IPS-15b (cell line): Measurements from ENCODE around the gene ZMIZ1.
A peak's percentile ranks its signal among the peaks of the same experiment; 100 is the strongest.

Experiments used
- H3K27me3 ChIP-seq: one replicate; pipeline ENCODE4 v1.6.1; 2013; ENCODE audit warnings: low read length; ENCODE audit not compliant: control insufficient read depth, insufficient read depth
- H3K36me3 ChIP-seq: one replicate; pipeline ENCODE4 v1.6.1; 2013; ENCODE audit warnings: low read length; ENCODE audit not compliant: control insufficient read depth, insufficient read depth
- H3K4me1 ChIP-seq: one replicate; pipeline ENCODE4 v1.6.1; 2013; ENCODE audit warnings: mild to moderate bottlenecking, low read length; ENCODE audit not compliant: control insufficient read depth, insufficient read depth
- H3K4me3 ChIP-seq: one replicate; pipeline ENCODE4 v1.5.1; 2013; ENCODE audit warnings: low read depth, low read length
- H3K9ac ChIP-seq: one replicate; pipeline ENCODE4 v1.6.1; 2013; ENCODE audit warnings: low read depth, mild to moderate bottlenecking, low read length
- H3K9me3 ChIP-seq: one replicate; pipeline ENCODE4 v1.6.1; 2013; ENCODE audit warnings: mild to moderate bottlenecking, low read length; ENCODE audit not compliant: control insufficient read depth, insufficient read depth

Gene ZMIZ1

DNA sequence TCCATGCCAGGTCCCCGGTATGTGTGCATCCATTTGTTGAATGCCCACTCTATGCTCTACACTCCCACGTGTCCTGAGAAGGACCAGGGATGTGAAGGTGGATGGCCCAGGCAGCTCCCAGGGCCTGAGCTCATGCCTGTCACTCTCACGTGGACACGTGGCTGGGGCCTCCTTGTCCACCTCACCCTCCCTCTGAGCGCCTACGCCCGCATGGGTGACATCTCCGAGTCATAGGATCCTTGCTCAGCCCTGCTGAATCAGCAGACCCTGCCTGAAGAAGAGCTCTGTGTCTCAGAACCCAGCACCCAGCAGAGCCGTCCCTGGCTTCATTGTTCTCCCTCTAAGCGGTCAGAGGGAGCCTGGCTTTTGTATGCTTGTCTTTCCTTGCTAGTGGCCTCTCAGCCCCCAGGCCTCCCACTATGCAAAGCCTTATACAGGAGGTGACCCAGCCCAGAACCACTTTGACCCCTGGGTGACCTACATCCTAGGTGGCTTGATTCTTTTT, 170.6 kb downstream of the ZMIZ1 start:
- H3K27me3 ChIP-seq, result peaks cover 37% of the 10 kb centered on the region
- H3K36me3 ChIP-seq, result no peaks in the 10 kb centered on the region
- H3K4me1 ChIP-seq, result peaks cover 49% of the 10 kb centered on the region
- no peaks in the 10 kb centered on the region for H3K9me3 ChIP-seq
- H3K4me3 ChIP-seq, result peak overlapping the region; percentile 15
- no peak overlapping the region for H3K9ac ChIP-seq

DNA sequence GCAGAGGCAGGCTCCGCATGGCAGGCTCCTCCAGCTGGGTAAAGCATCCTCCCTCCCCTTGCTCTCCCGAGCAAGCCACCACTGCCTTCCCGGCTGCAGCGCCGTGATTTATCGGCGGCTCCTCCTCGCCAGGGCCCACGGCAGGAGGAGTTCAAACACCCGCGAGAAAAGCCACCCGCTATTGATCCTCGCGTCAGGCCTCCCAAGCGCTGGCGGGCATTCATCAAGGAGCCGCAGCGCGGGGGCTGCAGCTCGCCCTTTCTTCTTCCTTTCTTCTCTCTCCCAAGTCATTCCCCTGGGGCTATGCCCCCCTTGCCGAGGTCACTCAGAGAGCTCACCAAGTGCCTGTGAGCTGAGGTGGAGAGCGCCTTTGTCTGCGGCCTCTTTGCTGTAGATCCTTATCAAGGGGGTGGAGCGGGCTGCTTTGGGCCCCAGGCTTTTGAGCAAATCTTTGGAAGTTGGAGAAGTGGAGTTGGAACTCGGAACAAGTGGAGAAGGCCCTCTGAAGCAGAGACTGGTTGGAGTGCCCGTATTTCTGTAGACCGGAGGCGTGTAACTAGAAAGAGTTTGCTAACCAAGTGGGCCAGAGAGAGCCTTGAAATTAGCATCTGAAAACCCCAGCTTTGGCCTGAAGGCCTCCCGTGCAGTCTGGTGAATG, 171.3 kb downstream of the ZMIZ1 start:
- Histone ChIP-seq H3K9ac (no peak overlapping the region), H3K9me3 (no peaks in the 10 kb centered on the region), H3K4me1 (peaks cover 49% of the 10 kb centered on the region), H3K4me3 (peak overlapping the region; percentile 19), H3K36me3 (no peaks in the 10 kb centered on the region), H3K27me3 (peaks cover 40% of the 10 kb centered on the region)

DNA sequence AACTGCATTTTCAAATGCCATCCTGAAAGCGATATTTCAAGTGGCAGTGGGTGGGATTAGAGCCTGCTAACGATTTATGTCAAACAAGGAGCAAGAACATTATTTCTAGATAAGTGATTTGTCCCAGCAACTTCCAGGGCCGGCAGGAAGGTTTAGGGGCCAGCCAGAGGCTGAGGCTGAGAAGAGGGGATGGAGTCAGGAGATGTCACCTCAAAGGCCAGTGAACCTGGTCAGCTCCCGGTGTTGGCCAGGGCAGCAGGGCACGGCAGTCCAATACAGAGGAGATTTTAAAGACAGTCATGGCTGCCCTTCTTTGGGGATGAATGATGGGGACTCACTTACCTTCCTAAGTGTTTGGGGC, 172.8 kb downstream of the ZMIZ1 start:
- Histone ChIP-seq H3K4me3 (peak overlapping the region; percentile 61), H3K9me3 (no peaks in the 10 kb centered on the region), H3K27me3 (peaks cover 33% of the 10 kb centered on the region), H3K9ac (no peak overlapping the region), H3K36me3 (peaks cover 2% of the 10 kb centered on the region), H3K4me1 (peaks cover 42% of the 10 kb centered on the region)

DNA sequence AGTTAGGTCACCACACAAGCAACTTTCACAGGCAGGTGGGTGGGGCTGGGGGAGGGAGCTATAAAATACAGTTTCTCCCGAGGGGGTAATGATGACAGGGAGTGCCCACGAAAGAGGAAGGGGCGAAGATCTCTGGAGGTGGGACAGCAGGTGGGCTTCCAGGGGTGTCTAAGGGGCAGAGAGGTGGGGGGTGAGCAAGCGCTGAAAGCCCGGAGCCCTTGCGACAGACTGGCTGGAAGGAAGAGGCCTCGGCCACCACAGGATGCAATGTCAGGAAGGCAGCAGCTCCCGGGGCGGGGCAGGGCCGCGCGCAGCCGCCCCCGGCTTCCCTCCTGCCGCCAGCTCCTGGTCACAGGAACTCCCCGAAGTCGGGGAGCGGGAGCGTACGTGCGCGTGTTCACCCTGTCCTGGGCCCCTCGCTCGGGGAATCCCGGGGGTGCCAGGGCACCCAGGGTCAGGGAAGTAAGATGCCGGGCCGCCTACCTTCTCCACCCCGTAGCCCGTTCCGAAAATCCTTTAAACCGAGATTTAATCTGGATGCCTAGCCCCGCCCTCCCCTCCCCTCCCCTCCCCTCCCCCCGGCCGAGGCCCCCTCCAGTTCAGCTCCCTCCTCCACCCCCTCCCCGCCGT, 173.3 kb downstream of the ZMIZ1 start:
- Histone ChIP-seq H3K27me3 (peaks cover 33% of the 10 kb centered on the region), H3K4me3 (peak overlapping the region; percentile 61), H3K4me1 (peaks cover 37% of the 10 kb centered on the region), H3K9me3 (no peaks in the 10 kb centered on the region), H3K36me3 (peaks cover 5% of the 10 kb centered on the region), H3K9ac (no peak overlapping the region)

DNA sequence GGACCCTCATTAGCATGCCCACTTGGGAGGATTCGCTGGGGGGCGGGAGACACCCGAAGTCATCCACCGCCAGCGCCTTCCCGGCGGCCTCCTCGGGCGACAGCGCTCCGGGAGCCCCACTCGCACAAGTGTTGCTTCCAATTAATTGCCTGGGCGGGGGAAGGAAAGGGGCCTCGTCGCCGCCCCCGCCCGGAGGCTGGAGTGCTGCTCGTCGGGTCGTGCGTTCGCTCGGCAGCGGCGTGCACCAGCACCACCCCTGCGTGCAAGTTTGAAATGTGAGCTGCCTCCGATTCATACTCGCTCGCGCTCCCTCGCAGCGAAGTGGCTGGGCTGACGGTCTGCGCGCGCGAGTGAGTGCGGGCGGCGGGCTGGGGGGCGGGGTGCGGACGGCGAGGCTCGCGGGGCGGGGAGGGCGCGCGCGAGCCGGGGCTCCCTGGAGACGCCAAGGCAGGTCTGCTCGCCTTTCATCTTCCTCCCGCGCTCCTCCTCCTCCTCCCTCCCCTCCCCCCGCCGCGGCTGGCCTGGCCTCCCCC, 173.9 kb downstream of the ZMIZ1 start:
- Histone ChIP-seq H3K36me3 (peaks cover 5% of the 10 kb centered on the region), H3K9me3 (no peaks in the 10 kb centered on the region), H3K27me3 (peaks cover 27% of the 10 kb centered on the region), H3K4me3 (peak overlapping the region; percentile 49), H3K9ac (no peak overlapping the region), H3K4me1 (peaks cover 32% of the 10 kb centered on the region)

DNA sequence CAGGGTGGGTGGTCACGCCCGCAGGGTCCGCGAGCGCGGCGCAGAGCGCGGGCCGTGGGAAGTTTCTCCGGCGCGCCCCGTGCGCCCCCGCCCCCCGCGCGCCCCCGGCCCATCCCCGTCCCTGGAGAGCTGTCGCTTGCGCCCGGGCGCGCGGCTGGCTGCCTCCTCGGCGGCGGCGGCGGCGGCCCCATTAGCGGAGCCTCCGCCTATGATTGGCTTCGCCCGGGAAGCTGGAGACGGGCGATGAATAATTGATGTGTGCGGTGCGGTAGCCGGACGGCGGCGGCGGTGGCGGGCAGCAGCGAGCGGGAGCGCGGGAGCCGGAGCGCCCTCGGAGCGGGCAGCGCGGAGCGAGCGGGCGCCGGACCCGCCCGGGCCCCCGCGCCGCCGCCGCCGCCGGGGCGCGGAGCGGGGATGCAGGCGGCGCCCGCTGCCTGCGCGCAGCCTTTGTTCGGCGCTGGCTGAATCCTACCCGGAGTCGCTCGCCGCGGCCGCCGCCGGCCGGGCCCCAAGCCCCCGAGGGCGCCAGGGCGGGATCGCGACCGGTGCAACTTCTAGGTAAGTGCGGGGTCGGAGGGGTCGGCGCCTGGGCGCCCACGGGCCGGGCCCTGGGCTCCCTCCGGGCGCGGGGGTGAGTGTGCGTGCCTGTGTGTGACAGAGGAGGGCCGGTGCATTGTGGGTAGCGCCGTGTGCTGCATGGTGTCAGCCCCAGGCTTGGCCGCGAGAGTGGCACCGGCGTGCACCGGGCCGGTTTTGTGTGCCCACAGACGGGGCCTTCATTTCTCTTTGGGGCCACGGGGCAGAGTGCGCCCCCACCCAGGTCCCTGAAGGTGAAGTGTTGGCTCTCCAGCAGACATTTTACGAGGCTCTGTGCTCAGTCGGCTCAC, 174.7 kb downstream of the ZMIZ1 start:
- Histone ChIP-seq H3K36me3 (peaks cover 5% of the 10 kb centered on the region), H3K4me1 (peaks cover 24% of the 10 kb centered on the region), H3K9ac (no peak overlapping the region), H3K27me3 (peaks cover 25% of the 10 kb centered on the region), H3K9me3 (no peaks in the 10 kb centered on the region), H3K4me3 (peak overlapping the region; percentile 30)

DNA sequence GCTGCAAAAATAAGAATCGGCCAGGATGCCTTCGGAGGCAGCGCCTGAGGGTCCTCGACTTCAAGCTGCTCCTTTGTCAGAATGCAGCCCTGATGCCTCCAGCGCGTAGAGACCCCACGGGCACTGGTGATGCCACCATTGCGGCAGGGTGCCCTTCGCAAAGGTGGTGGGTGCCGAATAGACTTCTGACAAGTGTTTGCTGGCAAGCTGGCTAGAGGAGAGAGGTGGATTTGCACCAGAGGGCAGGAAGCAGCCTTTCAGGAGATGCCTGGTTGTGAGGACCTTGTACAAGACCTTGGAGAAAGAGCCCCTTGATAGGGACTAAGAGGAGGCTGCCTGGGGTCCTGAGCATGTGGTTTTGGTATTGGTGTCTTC, 175.3 kb downstream of the ZMIZ1 start:
- Histone ChIP-seq H3K9ac (no peak overlapping the region), H3K9me3 (no peaks in the 10 kb centered on the region), H3K36me3 (peaks cover 5% of the 10 kb centered on the region), H3K4me1 (peaks cover 18% of the 10 kb centered on the region), H3K4me3 (peak overlapping the region; percentile 30), H3K27me3 (peaks cover 23% of the 10 kb centered on the region)

DNA sequence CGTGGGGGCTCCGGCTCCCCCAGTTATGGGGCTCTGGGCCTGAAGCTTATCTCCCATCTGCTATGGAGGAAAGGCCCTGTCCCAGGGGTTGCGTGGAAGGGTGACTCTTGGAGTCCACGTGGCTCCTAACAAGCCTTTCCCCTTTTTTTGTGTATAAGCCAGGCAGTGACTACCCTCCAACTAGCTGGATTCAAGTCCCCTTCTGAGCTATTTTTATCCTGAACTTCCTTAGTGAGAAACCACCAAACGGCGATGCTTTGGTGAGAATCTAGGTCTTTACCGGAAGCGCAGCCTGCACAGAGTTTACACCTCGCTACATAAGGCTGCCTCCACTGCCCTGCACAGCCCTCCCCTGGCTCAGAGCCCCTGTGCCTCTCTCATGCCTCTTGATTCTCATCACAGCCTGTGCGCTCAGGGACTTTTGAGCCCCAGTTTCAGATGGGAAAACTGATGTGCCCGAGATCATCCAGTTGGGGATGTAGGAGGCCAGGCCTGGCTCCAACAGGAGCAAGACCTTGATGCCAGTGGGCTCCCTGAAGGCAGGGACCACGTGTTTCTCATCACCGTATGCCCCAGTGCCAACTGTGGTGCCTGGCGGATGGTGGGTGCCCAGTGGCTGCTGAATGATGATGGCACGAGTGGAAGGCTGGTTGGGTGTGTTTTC, 176.2 kb downstream of the ZMIZ1 start:
- peaks cover 5% of the 10 kb centered on the region for H3K36me3 ChIP-seq
- H3K27me3 ChIP-seq, result peaks cover 23% of the 10 kb centered on the region
- no peak overlapping the region for H3K9ac ChIP-seq
- peaks cover 13% of the 10 kb centered on the region for H3K4me1 ChIP-seq
- H3K4me3 ChIP-seq, result no peak overlapping the region
- H3K9me3 ChIP-seq, result no peaks in the 10 kb centered on the region

DNA sequence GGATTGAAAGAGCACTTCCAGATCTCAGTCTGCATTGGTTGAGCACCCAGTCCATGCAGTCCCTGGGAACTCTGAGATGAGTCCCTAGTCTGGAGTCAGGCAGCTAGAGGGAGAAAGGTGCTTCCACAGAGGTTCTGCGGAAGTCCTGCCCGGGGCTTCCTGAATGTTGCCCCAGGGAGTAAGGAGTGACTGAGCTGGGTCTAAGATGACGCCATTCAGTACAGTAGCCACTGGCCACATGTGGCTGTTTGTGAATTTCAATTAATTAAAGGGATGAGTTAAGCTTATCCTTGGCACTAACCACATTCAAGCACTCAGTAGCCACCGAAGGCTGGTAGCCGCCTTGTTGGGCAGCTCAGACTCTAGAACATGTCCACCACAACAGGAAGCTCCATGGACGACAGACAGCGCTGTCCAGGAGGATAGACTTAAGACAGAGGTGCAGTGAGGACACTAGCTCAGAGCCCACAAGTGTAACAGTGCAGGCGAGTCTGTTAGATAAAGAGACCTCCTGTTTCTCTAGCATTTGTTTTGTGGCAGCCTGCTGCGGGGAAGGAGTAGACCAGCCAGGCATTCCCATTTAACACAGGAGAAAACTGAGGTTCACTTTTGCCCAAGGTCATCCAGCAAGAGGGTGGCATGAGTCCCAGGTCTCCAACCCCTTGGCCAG, 176.9 kb downstream of the ZMIZ1 start:
- H3K27me3 ChIP-seq, result peaks cover 23% of the 10 kb centered on the region
- peaks cover 10% of the 10 kb centered on the region for H3K4me1 ChIP-seq
- no peak overlapping the region for H3K9ac ChIP-seq
- no peak overlapping the region for H3K4me3 ChIP-seq
- no peaks in the 10 kb centered on the region for H3K9me3 ChIP-seq
- H3K36me3 ChIP-seq, result peaks cover 5% of the 10 kb centered on the region

DNA sequence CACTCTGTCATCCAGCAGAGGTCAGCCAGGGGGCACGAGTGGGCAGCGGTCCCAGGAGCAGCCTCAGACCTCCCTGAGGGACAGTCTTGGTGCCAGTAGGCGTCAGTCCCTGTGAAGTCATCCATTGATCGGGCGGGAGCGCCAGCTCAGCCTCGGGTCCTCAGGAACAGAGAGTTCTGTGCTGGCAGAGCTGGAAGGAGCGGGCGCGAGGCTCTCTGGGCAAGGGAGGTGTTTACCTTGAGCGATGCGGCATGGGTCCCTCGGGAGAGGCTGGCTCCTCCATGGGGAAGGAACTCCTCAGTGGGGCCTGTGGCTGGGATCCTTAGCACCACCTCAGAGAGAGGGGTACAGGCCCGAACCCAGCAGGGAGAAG, 177.4 kb downstream of the ZMIZ1 start:
- Histone ChIP-seq H3K27me3 (peaks cover 18% of the 10 kb centered on the region), H3K9ac (no peak overlapping the region), H3K36me3 (peaks cover 5% of the 10 kb centered on the region), H3K9me3 (no peaks in the 10 kb centered on the region), H3K4me3 (no peak overlapping the region), H3K4me1 (peaks cover 5% of the 10 kb centered on the region)
